Panc1 (cell line): ENCODE measurements around the gene ZMYM3. TPM values are rescaled to one million over a fixed set of nuclear protein-coding genes. Genes with fewer than 3 reads are reported as not detected.

Experiments used
- ATAC-seq: fragments of 200-7000 bp; cut with Tn5 transposase; 2 replicates; pipeline ENCODE4 v1.9.1; 2020; ENCODE audit warnings: mild to moderate bottlenecking, moderate library complexity
- BruUV-seq: library from RNA; stranded (reverse); fragments of 400-500 nt; replicated peaks from 2 replicates; lab custom pipeline; 2021; lab: Mats Ljungman, UMichigan
- CTCF ChIA-PET: fragments of 300-600 bp; sonication (Branson Sonifier 250); formaldehyde crosslinking; loops from one replicate; lab custom pipeline; 2022; ENCODE audit warnings: antibody characterized with exemption; lab: Charles Lee
- POLR2A ChIA-PET: fragments of 300-600 bp; sonication (Branson Sonifier 250); formaldehyde crosslinking; loops from one replicate; lab custom pipeline; 2022; ENCODE audit warnings: antibody characterized with exemption; lab: Charles Lee
- DNase-seq: peaks from one replicate; pipeline ENCODE4 v3.0.0-alpha.2; 2010; ENCODE audit warnings: low read depth, low spot score
- H3K27ac ChIP-seq: 2 replicates; pipeline ENCODE4 v1.5.1; 2011; ENCODE audit warnings: mild to moderate bottlenecking, low read length, inconsistent platforms
- H3K27me3 ChIP-seq: fragments of 200-500 bp; sonication (Bioruptor generic); 2 replicates; pipeline ENCODE4 v1.6.0; 2014; ENCODE audit warnings: low read length, inconsistent platforms; ENCODE audit not compliant: control insufficient read depth, insufficient read depth
- H3K36me3 ChIP-seq: fragments of 200-500 bp; sonication (Bioruptor generic); 2 replicates; pipeline ENCODE4 v1.5.1; 2014; ENCODE audit warnings: inconsistent platforms, mild to moderate bottlenecking, low read length, moderate library complexity; ENCODE audit not compliant: control insufficient read depth, insufficient read depth
- H3K4me1 ChIP-seq: 2 replicates; pipeline ENCODE4 v1.5.1; 2011; ENCODE audit warnings: inconsistent platforms, mild to moderate bottlenecking, low read length, moderate library complexity; ENCODE audit not compliant: control insufficient read depth, insufficient read depth
- H3K4me3 ChIP-seq, 2 experiments: 2 replicates each; pipeline ENCODE4 v1.5.1; 2011 to 2012; ENCODE audit warnings: low read depth in 2 of 2, low read length in 2 of 2, mild to moderate bottlenecking in 2 of 2, inconsistent platforms in 1 of 2, moderate library complexity in 1 of 2
- H3K9me3 ChIP-seq: fragments of 200-500 bp; sonication (Bioruptor generic); 2 replicates; pipeline ENCODE4 v1.5.1; 2014; ENCODE audit warnings: low read depth, mild to moderate bottlenecking, inconsistent platforms, low read length, moderate library complexity; ENCODE audit not compliant: control insufficient read depth, insufficient read depth
- POLR2AphosphoS5 ChIP-seq: IDR thresholded peaks from 2 replicates; pipeline ENCODE4 v1.6.1; 2012; ENCODE audit warnings: mild to moderate bottlenecking, low read depth, low read length, moderate library complexity
- SIN3A ChIP-seq: IDR thresholded peaks from 2 replicates; pipeline ENCODE4 v1.6.1; 2012; ENCODE audit warnings: low read depth, mild to moderate bottlenecking, low read length, moderate library complexity, borderline replicate concordance; ENCODE audit not compliant: insufficient read depth
- TCF7L2 ChIP-seq: IDR thresholded peaks from 2 replicates; pipeline ENCODE4 v1.6.1; 2011; ENCODE audit warnings: mild to moderate bottlenecking, low read depth, low read length, inconsistent platforms
- in situ Hi-C: cut with HindIII; loops from 2 replicates; pipeline ENCODE4 v1.10.0; 2016; ENCODE audit warnings: low sequenced_read_pairs, low pct_unique_long_range_greater_than_20kb
- intact Hi-C: fragments of 100-400 bp; cut with micrococcal nuclease; formaldehyde crosslinking; loops from one replicate; pipeline ENCODE4 v1.10.0; 2022; ENCODE audit not compliant: unreplicated experiment
- total RNA-seq: library from RNA; stranded (reverse); gene quantifications from one replicate; pipeline ENCODE4 v1.2.1, GENCODE V29; 2021; ENCODE audit not compliant: unreplicated experiment
- TF ChIP-seq, protein P1 (sequence below), 2 experiments: IDR thresholded peaks; 2 replicates each; pipeline ENCODE4 v1.6.1; 2011 to 2012; ENCODE audit warnings: low read depth in 2 of 2, control low read depth in 1 of 2, low read length in 1 of 2, mild to moderate bottlenecking in 1 of 2, moderate library complexity in 1 of 2; ENCODE audit not compliant: insufficient read depth in 1 of 2
- TF ChIP-seq, protein P2 (sequence below): fragments of 450-650 bp; IDR thresholded peaks from 2 replicates; pipeline ENCODE4 v1.5.1; 2017; ENCODE audit warnings: mild to moderate bottlenecking

ZMYM3 gene
- total RNA-seq, 1 experiment from 2014 or later, result 40.2 TPM

DNA sequence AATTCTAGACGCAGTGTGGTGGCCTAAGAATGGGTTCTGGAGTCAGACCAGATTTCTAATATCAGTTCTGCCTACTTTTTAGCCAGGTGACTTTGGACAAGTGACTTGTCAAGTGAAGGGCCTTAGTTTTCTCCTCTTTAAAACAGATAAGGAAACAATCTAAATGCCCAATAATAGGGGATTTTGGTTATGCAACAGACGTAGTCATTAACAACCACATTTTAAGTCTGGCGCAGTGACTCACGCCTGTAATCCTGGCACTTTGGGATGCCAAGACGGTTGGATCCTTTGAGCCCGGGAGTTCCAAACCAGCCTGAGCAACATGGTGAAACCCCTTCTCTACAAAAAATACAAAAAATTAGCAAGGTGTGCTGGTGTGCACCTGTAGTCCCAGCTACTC is 2.1 kb upstream of the ZMYM3 start:
- intact Hi-C loops (no loop called here), in situ Hi-C loops (no loop called here)
- Histone ChIP-seq H3K9me3 (no peaks in the 10 kb centered on the region), H3K27me3 (no peaks in the 10 kb centered on the region), H3K4me3 (no peak overlapping the region), H3K36me3 (no peaks in the 10 kb centered on the region), H3K27ac (peak overlapping the region; percentile 82), H3K4me1 (peaks cover 20% of the 10 kb centered on the region)
- POLR2A ChIA-PET, result interaction anchor here (0.7 kb wide), 1 partner anchor 29 kb away, joined by 3 read pairs; no protein-coding TSS in a partner anchor
- TF ChIP-seq, protein P1, sequence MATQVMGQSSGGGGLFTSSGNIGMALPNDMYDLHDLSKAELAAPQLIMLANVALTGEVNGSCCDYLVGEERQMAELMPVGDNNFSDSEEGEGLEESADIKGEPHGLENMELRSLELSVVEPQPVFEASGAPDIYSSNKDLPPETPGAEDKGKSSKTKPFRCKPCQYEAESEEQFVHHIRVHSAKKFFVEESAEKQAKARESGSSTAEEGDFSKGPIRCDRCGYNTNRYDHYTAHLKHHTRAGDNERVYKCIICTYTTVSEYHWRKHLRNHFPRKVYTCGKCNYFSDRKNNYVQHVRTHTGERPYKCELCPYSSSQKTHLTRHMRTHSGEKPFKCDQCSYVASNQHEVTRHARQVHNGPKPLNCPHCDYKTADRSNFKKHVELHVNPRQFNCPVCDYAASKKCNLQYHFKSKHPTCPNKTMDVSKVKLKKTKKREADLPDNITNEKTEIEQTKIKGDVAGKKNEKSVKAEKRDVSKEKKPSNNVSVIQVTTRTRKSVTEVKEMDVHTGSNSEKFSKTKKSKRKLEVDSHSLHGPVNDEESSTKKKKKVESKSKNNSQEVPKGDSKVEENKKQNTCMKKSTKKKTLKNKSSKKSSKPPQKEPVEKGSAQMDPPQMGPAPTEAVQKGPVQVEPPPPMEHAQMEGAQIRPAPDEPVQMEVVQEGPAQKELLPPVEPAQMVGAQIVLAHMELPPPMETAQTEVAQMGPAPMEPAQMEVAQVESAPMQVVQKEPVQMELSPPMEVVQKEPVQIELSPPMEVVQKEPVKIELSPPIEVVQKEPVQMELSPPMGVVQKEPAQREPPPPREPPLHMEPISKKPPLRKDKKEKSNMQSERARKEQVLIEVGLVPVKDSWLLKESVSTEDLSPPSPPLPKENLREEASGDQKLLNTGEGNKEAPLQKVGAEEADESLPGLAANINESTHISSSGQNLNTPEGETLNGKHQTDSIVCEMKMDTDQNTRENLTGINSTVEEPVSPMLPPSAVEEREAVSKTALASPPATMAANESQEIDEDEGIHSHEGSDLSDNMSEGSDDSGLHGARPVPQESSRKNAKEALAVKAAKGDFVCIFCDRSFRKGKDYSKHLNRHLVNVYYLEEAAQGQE (IDR thresholded peaks at IDR 0.05; ENCODE audit: insufficient read depth in 1 of 2, low read depth in 2 of 2, low read length in 1 of 2), result no peak
- TF ChIP-seq SIN3A (no peak), TCF7L2 (no peak), POLR2AphosphoS5 (no peak)
- TF ChIP-seq, protein P2, sequence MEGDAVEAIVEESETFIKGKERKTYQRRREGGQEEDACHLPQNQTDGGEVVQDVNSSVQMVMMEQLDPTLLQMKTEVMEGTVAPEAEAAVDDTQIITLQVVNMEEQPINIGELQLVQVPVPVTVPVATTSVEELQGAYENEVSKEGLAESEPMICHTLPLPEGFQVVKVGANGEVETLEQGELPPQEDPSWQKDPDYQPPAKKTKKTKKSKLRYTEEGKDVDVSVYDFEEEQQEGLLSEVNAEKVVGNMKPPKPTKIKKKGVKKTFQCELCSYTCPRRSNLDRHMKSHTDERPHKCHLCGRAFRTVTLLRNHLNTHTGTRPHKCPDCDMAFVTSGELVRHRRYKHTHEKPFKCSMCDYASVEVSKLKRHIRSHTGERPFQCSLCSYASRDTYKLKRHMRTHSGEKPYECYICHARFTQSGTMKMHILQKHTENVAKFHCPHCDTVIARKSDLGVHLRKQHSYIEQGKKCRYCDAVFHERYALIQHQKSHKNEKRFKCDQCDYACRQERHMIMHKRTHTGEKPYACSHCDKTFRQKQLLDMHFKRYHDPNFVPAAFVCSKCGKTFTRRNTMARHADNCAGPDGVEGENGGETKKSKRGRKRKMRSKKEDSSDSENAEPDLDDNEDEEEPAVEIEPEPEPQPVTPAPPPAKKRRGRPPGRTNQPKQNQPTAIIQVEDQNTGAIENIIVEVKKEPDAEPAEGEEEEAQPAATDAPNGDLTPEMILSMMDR, result no peak
- BruUV-seq, result no TSS peak
- CTCF ChIA-PET, result no interaction called here
- DNase-seq (no peak), ATAC-seq (no peak)

DNA sequence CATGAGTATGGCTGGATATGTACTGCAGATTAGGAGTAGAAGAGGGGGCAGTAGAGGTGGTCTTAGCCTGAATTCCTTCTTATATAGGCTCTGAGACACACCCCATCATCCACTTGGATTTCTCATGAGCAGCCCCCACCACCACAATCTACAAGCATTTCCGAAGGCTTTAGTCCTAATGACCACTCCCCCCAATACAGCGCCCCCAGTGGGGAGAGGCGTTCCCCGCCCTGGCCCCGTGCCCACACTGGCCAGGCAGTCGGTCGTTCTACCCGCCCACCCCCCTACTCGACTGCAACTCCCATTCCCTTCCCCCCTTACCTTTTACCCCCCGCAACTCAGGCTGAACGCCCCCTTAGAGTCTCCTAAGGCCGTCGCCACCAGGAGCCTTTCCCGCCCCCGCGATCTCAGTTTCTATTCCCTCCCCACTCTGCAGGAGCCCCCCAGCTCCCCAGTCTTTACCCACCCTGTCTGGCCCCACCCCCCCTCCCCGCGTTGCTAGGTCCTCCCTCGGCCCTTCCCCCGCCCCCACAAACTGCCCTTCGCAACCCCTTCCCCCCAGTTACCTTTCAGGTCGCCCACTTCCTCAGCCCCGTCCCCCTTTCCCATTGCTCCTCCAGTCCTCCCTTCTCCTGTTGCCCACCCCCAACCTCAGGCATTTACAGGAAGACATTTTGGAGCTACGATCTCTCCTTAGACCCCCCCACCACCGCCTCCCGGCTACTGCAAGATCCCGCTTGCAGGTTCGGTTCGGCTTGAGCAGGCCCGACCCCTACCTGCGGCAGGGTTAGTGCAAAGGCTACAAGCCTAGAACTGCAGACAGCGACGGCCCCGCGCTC is 468 bp downstream of the ZMYM3 start:
- Histone ChIP-seq H3K27me3 (no peaks in the 10 kb centered on the region), H3K36me3 (no peaks in the 10 kb centered on the region), H3K27ac (peak overlapping the region; percentile 82), H3K4me3 (peak overlapping the region; percentile 79 to 84), H3K9me3 (no peaks in the 10 kb centered on the region), H3K4me1 (peaks cover 20% of the 10 kb centered on the region)
- ATAC-seq (no peak; the same call in 1 of the 2 replicates), DNase-seq (no peak)
- POLR2A ChIA-PET, result no interaction called here
- TF ChIP-seq, protein P1 (IDR thresholded peaks at IDR 0.05; ENCODE audit: insufficient read depth in 1 of 2, low read depth in 2 of 2, low read length in 1 of 2), result no peak
- TF ChIP-seq TCF7L2 (no peak), POLR2AphosphoS5 (no peak), SIN3A (no peak)
- TF ChIP-seq, protein P2, result no peak; the same call in 1 of the 2 replicates
- CTCF ChIA-PET, result interaction anchor here (0.8 kb wide), 1 partner anchor 109 kb away, joined by 8 read pairs; the partner anchor contains the start of gene NLGN3
- in situ Hi-C loops, result no loop called here
- BruUV-seq, result no TSS peak
- intact Hi-C loops, result no loop called here
